GM19395 (cell line): ENCODE results near the gene RNASE13.

Source experiments
- ATAC-seq: cut with Tn5 transposase; IDR thresholded peaks from one replicate; pipeline ENCODE4 v1.9.1; 2021; ENCODE audit warnings: mild to moderate bottlenecking, moderate library complexity; ENCODE audit not compliant: unreplicated experiment

The RNASE13 gene

GRCh38 chr14:21066882-21067502 is 32.4 kb upstream of the RNASE13 start:
- ATAC-seq, result no peak

GRCh38 chr14:21063479-21063878 is 28.9 kb upstream of the RNASE13 start:
- ATAC-seq, result no peak

- no peak for ATAC-seq
These were observed 26.7 kb upstream of the RNASE13 start for GRCh38 chr14:21061347-21061668.

GRCh38 chr14:21060614-21061346 is 26.2 kb upstream of the RNASE13 start:
- ATAC-seq, result no peak

GRCh38 chr14:21059842-21060613 is 25.4 kb upstream of the RNASE13 start:
- ATAC-seq, result no peak

GRCh38 chr14:21058903-21059302 is 24.3 kb upstream of the RNASE13 start:
- ATAC-seq, result no peak

- ATAC-seq, result no peak
These were observed 23.4 kb upstream of the RNASE13 start, which contains the start of gene RNASE8 for GRCh38 chr14:21057803-21058675. Gene RNASE8, plus strand, starts transcription at chr14:21057822. Its CDS starts 71 bp downstream, at chr14:21057893.

GRCh38 chr14:21056520-21057163 is 22.0 kb upstream of the RNASE13 start:
- no peak for ATAC-seq

- ATAC-seq, result no peak
These were observed 21.0 kb upstream of the RNASE13 start for GRCh38 chr14:21055432-21056117.

- no peak for ATAC-seq
These were observed 20.1 kb upstream of the RNASE13 start for GRCh38 chr14:21054768-21055145.

- ATAC-seq, result no peak
These were observed 19.6 kb upstream of the RNASE13 start for GRCh38 chr14:21054123-21054767.

GRCh38 chr14:21053184-21054122 is 18.8 kb upstream of the RNASE13 start:
- no peak for ATAC-seq

- ATAC-seq, result no peak
These were observed 16.0 kb upstream of the RNASE13 start for GRCh38 chr14:21050597-21050996.

GRCh38 chr14:21049271-21049673 is 14.7 kb upstream of the RNASE13 start:
- ATAC-seq, result no peak

GRCh38 chr14:21048638-21049037 is 14.0 kb upstream of the RNASE13 start:
- ATAC-seq, result no peak

GRCh38 chr14:21047378-21047781 is 12.8 kb upstream of the RNASE13 start:
- no peak for ATAC-seq

GRCh38 chr14:21043974-21044618 is 9.5 kb upstream of the RNASE13 start:
- no peak for ATAC-seq
